ENCODE measurements around the gene TMEM63A. TPM values are rescaled to one million over a fixed set of nuclear protein-coding genes. Genes with fewer than 3 reads are reported as not detected.

TMEM63A gene
- total and polyA plus RNA-seq, 2 of the 13 experiments (the other 11 are each of a cell fraction or from before 2014, with no cell fraction given): 23.9 to 53.3 TPM

GRCh38 chr1:225919906-225920305, 37.7 kb upstream of the TMEM63A start:
- Histone ChIP-seq H3K27me3 (ENCODE audit: control insufficient read depth in 1 of 2, insufficient read depth in 2 of 2, low read length in 2 of 2) (no peaks in the 10 kb centered on the region; a peak in 1 of 5 replicates), H4K20me1 (ENCODE audit: insufficient read depth, low read length) (no peaks in the 10 kb centered on the region), H3K4me2 (ENCODE audit: low read depth, low read length) (no peak overlapping the region), H3K4me3 (replicated peaks in 1 of 3; ENCODE audit: insufficient read depth in 1 of 3, low read depth in 2 of 3, low read length in 3 of 3) (no peak overlapping the region), H3K9me3 (ENCODE audit: low read length) (no peaks in the 10 kb centered on the region), H3K36me3 (replicated peaks in 1 of 2; ENCODE audit: control insufficient read depth in 1 of 2, insufficient read depth in 2 of 2, low read length in 2 of 2) (peaks cover 7 to 38% of the 10 kb centered on the region in 2 experiments; a peak in 4 of 5 replicates), H3K9ac (ENCODE audit: insufficient read depth, low read depth, low read length) (no peak overlapping the region), H2AFZ (ENCODE audit: low read length) (no peak overlapping the region), H3K27ac (ENCODE audit: extremely low read length, insufficient read depth, low read length) (no peak overlapping the region), H3K79me2 (ENCODE audit: insufficient read depth, low read length) (peaks cover 16% of the 10 kb centered on the region), H3K4me1 (ENCODE audit: insufficient read depth, low read length) (peaks cover 20% of the 10 kb centered on the region)
- FAIRE-seq (no peak), ATAC-seq (no peak), DNase-seq (ENCODE audit: low spot score) (no peak)
- TF ChIP-seq, protein P1, sequence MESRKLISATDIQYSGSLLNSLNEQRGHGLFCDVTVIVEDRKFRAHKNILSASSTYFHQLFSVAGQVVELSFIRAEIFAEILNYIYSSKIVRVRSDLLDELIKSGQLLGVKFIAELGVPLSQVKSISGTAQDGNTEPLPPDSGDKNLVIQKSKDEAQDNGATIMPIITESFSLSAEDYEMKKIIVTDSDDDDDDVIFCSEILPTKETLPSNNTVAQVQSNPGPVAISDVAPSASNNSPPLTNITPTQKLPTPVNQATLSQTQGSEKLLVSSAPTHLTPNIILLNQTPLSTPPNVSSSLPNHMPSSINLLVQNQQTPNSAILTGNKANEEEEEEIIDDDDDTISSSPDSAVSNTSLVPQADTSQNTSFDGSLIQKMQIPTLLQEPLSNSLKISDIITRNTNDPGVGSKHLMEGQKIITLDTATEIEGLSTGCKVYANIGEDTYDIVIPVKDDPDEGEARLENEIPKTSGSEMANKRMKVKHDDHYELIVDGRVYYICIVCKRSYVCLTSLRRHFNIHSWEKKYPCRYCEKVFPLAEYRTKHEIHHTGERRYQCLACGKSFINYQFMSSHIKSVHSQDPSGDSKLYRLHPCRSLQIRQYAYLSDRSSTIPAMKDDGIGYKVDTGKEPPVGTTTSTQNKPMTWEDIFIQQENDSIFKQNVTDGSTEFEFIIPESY (CRISPR knock-in tag; IDR thresholded peaks at IDR 0.05): no peak
- TF ChIP-seq NCOA1 (CRISPR knock-in tag; IDR thresholded peaks at IDR 0.05) (no peak), ARNT2 (CRISPR knock-in tag; IDR thresholded peaks at IDR 0.05; ENCODE audit: low read depth) (no peak), ZFP62 (CRISPR knock-in tag; IDR thresholded peaks at IDR 0.05) (no peak), ZNF672 (CRISPR knock-in tag; IDR thresholded peaks at IDR 0.05) (no peak), ZNF577 (CRISPR knock-in tag; IDR thresholded peaks at IDR 0.05; ENCODE audit: borderline replicate concordance, low read depth) (no peak), ELF4 (CRISPR knock-in tag; IDR thresholded peaks at IDR 0.05; ENCODE audit: borderline replicate concordance) (no peak)
- TF ChIP-seq, protein P2, sequence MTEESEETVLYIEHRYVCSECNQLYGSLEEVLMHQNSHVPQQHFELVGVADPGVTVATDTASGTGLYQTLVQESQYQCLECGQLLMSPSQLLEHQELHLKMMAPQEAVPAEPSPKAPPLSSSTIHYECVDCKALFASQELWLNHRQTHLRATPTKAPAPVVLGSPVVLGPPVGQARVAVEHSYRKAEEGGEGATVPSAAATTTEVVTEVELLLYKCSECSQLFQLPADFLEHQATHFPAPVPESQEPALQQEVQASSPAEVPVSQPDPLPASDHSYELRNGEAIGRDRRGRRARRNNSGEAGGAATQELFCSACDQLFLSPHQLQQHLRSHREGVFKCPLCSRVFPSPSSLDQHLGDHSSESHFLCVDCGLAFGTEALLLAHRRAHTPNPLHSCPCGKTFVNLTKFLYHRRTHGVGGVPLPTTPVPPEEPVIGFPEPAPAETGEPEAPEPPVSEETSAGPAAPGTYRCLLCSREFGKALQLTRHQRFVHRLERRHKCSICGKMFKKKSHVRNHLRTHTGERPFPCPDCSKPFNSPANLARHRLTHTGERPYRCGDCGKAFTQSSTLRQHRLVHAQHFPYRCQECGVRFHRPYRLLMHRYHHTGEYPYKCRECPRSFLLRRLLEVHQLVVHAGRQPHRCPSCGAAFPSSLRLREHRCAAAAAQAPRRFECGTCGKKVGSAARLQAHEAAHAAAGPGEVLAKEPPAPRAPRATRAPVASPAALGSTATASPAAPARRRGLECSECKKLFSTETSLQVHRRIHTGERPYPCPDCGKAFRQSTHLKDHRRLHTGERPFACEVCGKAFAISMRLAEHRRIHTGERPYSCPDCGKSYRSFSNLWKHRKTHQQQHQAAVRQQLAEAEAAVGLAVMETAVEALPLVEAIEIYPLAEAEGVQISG (CRISPR knock-in tag; IDR thresholded peaks at IDR 0.05): no peak
- TF ChIP-seq, protein P3, sequence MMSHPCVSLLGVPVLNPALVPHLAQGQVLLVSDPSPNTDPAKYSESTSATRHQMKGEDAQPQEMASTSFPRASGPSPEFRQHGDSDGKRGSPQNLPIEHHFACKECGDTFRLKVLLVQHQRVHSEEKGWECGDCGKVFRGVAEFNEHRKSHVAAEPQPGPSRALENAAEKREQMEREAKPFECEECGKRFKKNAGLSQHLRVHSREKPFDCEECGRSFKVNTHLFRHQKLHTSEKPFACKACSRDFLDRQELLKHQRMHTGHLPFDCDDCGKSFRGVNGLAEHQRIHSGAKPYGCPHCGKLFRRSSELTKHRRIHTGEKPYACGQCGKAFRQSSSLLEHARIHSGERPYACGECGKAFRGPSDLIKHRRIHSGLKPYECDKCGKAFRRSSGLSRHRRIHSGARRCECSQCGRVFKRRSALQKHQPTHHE (CRISPR knock-in tag; IDR thresholded peaks at IDR 0.05; ENCODE audit: borderline replicate concordance): no peak
- intact Hi-C loops (cut with micrococcal nuclease; ENCODE audit: unreplicated experiment) (loop anchor here (5.0 to 10.0 kb wide), 3 partner anchors 38 to 143 kb away; partner anchors contain the start of genes SRP9 and TMEM63A), in situ Hi-C loops (cut with HindIII; ENCODE audit: extremely low pct_ligation_motif_present, low pct_unique_long_range_greater_than_20kb) (no loop called here)
- 91% methylated on average over 5 of the region's 5 CpGs for WGBS (ENCODE audit: low lambda C conversion rate)
- ChIA-PET CTCF (ENCODE audit: low intra/inter-chr PET ratio, low total read pairs) (no interaction called here), POLR2A (interaction anchor here (1.4 to 1.7 kb wide), 2 partner anchors 37 to 462 kb away, joined by 3 read pairs; no protein-coding TSS in a partner anchor)
- no TSS peak for BruUV-seq (replicated peaks)

Measured in HepG2 (cell line).